C1 segment of cervical spinal cord (tissue), 14 donors: ENCODE measurements around the gene SKIL.

ENCODE experiments used
- DNase-seq, 14 donors: peaks; one replicate each; lab custom pipeline; 2025; lab: John Stamatoyannopoulos, UW

The SKIL gene

DNA sequence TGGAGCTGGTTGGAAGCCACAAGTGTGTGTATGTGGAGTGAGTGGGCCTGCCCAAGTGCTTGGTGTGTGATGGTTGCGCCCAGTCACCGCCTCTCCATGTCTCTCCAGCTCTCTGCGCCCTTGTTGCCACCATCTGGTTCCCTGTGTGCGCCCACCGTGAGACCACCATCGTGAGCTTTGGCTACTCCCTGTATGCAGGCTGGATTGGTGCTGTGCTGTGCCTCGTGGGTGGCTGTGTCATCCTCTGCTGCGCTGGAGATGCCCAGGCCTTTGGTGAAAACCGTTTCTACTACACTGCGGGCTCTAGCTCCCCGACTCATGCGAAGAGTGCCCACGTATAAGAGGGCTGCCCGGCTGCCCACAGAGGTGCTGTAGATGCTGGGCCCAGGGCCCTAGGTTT, 74.9 kb downstream of the SKIL start:
- DNase-seq, result no peak

DNA sequence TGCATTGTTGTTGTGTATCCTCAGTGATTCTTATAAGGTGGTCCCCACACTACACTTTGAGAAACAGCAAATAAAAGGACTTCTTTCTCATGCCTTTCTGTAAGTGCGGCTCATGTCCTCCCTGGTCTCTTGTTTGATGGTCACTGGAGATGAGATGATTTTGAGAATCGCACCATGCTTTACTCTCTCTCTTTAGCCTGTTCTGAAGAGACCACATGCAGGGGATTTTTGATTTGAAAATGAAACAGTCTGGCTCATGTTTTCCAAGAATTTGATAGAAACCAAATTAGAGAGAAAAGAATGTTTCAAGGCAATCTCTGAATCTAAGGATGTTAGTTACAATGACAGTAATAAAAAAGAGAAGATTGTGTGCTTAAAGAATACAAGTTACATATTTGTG, 79.2 kb downstream of the SKIL start:
- DNase-seq, result no peak

DNA sequence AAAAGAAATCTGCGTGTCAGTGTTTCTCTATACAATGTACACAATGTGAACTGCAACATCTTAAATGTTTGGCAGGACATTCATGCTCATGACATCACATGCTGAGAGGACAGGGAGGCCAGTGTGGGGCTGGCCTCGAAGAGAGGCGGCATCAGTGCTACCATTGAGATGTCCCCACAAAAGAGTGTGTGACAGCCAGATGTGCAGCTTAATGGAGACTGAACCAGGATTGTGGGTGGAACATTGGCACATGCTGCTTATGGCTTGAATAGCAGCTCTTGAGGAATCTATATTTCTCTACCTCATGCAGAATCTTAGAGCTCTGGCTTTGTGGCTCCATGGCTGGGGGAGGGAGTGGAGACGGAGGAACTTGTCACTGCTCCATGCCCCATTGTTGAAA, 79.7 kb downstream of the SKIL start:
- DNase-seq, result peak in 12 of 14 donors; percentile 15 to 77 (median 56)

- DNase-seq, result no peak
Measured at GRCh38 chr3:170437696-170438407, 80.3 kb downstream of the SKIL start.

GRCh38 chr3:170438836-170439235, 81.3 kb downstream of the SKIL start:
- no peak for DNase-seq

GRCh38 chr3:170440344-170440743, 82.8 kb downstream of the SKIL start:
- no peak for DNase-seq

DNA sequence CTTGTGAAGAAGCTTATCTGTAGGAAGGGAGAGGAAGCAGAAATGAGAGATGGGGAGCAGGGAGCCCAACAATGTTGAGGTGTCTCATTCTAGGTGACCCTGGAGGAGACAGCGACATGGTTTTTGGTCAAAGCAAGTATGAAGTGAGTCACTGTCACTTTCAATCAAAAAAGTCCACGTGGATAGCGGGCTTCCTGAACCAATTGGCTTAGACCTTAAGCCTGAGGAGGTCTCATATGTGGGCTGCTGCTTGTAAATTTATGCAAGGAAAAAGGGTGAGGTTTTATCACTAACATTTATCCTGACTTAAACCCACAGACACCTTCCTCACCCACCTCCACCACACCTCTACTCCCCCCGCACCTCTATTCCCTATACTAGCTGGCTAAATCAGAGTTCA, 83.9 kb downstream of the SKIL start:
- DNase-seq, result no peak

DNA sequence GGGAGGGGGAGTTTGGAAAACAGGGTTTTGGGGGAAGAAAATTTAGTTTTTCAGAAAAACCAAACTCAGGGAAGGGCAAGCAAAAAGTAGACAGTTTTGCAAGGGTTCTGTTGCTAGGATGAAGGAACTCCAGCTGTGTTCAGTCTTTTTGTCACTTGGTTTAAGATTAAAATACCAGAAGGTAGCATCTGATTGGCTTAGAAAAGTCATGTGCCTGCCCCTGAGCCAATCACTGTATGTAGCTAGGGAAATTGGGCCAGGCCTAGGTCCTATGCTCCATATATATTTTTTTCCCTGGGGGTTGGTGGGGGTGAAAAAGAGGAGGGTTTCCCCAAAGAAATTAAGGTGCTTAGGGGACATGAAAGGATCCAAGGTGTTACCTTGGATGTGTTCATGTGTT, 85.4 kb downstream of the SKIL start:
- DNase-seq, result no peak

DNA sequence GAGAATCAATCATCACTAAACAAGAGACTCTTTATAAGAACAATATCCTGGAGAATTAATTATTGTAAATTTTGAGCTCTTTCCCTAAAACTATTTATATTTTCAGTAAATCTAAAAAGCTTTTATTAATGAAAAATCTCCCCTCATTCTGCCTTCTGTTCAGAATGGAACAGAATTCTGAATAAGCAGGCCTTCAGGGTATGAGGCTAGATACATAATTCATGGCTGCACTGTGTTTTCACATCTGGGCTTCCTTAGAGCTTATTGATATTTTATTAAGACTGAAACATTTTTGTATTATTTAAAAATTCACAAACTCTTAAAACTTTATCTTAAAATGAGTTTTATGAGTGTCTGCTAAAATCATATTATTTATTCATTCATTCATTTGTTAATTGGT, 85.9 kb downstream of the SKIL start:
- DNase-seq, result no peak
